Measurements from ENCODE around the gene FLCN. TPM values are rescaled to one million over a fixed set of nuclear protein-coding genes. Genes with fewer than 3 reads are reported as not detected.

FLCN gene
- total RNA-seq, 2 donors from 2014 or later, result 34.1 to 44.9 TPM

Other genes starting within 250 kb of the FLCN start
- 100 to 1,000 TPM; 268 to 269 TPM for gene MPRIP, start 194.7 kb downstream of the FLCN start, total RNA-seq
- 10 to 100 TPM; 13.2 to 15.3 TPM for gene PLD6, start 30.8 kb downstream of the FLCN start, total RNA-seq
- 10 to 100 TPM; 87.8 to 89.1 TPM for gene COPS3, start 44.1 kb upstream of the FLCN start, total RNA-seq
- gene NT5M, start 66.2 kb upstream of the FLCN start, total RNA-seq, result 10 to 100 TPM in 1 of 2 donors, 1 to 10 TPM in 1; 2.5 to 24.0 TPM
- 10 to 100 TPM; 16.5 to 24.7 TPM for gene MED9, start 239.8 kb upstream of the FLCN start, total RNA-seq

All from T-helper 17 cell (primary cell).